ENCODE results near the gene FBXL20. TPM values are rescaled to one million over a fixed set of nuclear protein-coding genes. Genes with fewer than 3 reads are reported as not detected.
A peak's percentile ranks its signal among the peaks of the same experiment; 100 is the strongest.

FBXL20 gene
- total RNA-seq, 1 donor, result 22.4 TPM

DNA sequence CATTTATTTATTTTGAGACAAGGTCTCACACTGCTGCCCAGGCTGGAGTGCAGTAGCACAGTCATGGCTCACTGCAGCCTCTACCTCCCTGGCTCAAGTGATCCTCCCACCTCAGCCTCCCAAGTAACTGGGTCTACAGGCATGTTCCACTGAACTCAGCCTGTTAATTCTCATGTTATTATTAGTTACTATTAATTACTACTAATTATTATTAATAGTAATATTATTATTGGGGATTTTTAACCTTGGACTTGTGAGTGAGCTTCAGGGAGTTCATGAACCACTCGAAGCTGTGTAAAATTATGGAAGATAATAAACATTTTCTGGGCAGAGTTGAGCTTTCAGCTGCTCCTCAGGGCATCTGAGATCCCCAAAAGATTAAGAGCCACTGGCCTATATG is 171.1 kb downstream of the FBXL20 start:
- no peak for DNase-seq (ENCODE audit: low read depth in 2 of 3, low spot score in 2 of 3)

DNA sequence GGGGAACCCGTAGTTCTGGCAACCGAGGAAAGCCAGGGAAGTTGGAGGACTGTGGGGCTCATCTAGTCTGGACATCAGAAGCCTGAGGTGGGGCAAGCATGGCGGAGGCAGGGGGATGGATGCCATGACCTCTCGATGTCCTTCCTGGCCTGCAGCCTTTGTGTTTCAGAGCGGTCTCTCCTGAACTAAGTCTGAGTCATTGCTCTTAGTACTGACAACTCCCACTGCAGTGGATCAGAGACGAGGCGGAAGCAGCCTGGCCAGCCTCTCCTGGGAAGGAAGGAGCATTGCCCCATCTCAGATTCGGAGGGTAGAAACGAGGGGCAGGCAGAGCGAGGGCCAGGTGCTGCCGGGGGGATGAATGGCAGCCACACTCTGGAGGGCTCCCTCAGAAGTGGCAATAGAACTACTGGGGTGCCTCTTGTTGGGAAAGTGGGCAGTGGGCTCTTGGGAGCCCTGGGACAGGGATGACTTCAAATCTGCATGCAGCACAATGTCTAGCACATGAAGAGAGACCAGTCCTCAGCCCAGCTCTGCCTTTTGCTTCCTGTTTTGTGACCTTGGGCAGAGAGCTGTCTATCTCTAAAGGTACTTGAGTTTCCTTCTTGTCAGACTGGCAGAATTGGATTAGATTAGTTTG is 172.0 kb downstream of the FBXL20 start:
- no peak for DNase-seq (ENCODE audit: low read depth in 2 of 3, low spot score in 2 of 3)

DNA sequence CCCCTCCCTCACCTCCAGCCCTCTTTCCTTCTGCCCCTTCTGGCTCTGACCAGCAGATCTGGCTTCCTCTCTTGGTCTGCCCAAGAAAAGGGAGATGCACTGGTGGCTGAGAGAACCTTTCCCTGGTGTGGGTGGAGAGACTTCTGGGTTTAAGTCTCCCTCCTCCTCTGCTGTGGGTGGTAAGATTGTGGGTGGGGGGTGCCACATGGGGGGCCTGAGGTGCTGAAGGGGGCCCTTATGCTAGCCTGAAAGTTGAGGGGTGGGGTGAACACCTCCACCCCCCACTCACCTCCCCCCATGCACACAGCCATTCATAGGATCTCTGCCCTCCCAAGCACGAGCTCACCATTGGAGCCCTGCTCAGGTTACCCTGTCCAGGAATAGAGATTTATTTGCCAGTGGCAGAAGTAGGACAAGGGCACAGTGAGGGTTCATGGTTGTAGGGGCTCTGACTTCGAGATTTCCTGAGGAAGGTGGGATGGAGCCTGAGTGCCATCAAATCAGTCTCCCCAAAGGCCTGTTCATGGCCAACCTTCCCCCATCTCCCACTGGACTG is 174.0 kb downstream of the FBXL20 start:
- DNase-seq (ENCODE audit: low read depth in 2 of 3, low spot score in 2 of 3), result no peak

DNA sequence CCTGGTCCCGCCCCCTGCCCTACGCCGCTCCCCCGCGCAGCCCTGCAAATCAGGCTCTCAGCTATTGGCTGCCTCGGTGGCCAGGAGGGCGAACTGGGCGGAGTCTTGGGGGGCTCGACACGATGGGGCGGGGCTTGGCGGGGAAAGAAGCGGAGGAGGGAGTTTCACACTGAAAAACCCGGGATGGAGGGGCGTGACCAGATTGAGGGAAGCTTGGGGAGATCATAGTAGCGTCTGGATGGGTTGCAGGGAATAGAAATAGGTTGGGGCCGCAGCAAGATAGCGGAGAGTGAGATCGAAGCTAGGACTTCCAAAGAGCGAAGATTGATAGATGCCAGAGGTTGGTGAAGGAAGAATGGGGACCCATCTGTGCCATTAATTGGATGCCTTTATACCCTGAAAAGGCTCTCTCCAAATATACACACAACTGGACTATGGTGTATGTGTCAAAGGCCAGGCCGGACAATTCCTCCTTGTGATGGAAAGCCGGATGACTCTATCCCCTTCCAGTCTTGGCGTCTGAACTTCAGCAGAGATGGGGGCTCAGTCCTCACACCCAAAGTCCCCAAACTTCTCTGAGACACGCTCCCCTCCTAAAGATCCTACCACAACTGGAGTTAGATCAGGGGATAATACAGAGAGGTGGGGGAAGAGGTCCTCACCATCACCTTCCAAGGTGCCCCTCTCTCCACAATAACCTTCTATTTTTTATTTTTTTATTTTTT is 175.3 kb downstream of the FBXL20 start:
- peak in 1 of 3 donors; percentile 59 for DNase-seq (ENCODE audit: low read depth in 2 of 3, low spot score in 2 of 3)

DNA sequence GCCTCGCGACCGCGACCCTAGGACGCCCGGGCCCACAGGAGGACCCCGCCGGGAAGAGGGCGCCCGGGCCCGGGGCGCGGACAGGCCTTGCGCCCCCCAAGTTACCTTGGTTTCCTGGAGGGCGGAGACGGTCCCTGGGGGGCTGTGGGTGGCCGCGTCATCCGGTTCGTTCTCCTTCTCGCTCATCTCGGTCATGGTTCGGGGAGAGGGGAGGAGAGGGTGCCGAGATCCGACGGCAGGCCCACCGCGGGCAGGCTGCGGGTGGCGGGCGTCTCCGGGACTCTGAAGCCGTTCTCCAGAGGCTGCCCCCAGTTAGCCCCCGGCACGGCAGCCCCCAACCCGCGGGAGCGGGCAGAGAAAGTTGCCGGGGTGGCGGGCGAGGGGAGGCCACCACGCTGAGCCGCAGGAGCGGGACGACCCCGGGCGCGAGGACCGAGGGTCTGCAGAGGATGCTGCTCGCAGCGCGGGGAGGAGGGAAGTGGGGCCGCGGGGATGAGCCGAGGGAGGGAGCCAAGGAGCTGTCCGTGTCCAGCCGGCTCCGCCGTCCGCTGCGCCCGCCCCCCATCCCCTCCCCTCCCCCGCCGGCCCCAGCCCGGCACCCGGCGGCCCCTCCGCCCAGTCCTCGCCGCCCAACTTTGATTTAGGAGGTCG is 176.0 kb downstream of the FBXL20 start, which contains the start of gene STAC2:
Gene STAC2, minus strand, starts transcription at position 638 of the 651 bp plus-strand sequence. Its CDS starts 443 bp downstream, at position 195.
- DNase-seq (ENCODE audit: low read depth in 2 of 3, low spot score in 2 of 3), result no peak

DNA sequence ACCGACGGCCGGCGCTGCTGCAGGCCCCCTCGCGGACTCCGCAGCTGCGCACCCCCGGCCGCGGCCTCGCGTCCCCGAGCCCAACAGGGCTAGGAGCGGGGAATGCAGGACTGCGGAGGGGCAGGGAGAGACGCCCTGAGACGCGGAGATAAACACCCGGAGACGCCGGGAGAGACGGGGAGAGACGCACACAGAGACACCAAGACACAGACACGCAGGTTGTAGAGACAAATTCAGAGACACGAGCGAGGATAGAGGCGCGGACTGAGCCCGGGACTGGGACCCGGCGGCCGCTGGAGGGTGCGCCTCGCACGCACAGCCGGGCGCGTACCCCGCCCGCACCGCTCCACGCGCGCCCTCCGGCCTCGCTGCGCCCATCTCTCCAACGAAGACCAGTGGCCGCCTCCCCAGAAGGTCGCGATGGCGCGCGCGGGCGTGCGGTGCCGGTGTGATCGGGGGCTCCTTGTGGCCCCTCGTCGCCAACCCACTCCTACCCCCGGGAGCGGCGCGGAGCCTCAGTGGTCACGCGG is 176.6 kb downstream of the FBXL20 start:
- DNase-seq (ENCODE audit: low read depth in 2 of 3, low spot score in 2 of 3), result no peak

DNA sequence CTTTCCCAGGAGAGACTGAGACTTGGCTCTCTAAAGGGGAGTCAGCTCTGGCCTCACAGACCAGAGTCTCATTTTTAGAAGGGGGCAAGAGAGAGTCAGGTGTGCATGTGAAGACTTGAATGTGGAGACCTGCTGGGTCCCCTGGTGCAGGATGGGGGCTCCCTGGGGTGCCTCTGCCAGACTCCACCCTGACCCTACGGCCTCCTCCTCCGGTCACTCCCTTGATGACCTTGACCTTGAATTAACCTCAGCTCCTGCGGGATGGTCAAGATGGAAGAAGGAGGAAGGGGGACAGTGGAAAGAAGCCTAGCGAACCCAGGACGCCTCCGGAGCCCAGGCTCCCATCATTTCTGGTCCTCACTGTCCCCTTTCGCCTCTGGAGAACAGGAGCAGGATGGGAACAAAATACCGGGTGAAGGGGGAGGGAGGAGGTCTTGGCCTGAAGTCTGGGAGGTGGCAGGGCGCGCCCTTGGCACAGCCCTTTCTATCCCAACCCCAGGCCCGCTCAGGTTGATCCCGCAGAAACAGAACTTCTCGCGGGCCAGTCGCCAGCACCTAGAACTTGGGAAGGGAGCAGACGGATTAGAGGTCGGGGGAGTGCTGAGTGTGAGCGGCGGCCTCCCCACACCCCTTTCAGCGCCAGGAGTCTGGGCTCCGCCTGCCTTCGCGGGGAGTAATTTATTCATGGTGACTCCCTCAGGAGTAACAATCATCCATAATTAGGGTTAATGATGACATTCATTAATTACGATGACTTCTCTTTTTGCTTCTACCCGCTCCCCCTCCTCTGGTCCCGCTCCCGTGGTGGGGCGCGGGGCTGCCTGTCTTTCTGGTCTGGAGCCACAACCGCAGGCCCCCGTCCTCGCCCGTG is 177.3 kb downstream of the FBXL20 start:
- no peak for DNase-seq (ENCODE audit: low read depth in 2 of 3, low spot score in 2 of 3)

DNA sequence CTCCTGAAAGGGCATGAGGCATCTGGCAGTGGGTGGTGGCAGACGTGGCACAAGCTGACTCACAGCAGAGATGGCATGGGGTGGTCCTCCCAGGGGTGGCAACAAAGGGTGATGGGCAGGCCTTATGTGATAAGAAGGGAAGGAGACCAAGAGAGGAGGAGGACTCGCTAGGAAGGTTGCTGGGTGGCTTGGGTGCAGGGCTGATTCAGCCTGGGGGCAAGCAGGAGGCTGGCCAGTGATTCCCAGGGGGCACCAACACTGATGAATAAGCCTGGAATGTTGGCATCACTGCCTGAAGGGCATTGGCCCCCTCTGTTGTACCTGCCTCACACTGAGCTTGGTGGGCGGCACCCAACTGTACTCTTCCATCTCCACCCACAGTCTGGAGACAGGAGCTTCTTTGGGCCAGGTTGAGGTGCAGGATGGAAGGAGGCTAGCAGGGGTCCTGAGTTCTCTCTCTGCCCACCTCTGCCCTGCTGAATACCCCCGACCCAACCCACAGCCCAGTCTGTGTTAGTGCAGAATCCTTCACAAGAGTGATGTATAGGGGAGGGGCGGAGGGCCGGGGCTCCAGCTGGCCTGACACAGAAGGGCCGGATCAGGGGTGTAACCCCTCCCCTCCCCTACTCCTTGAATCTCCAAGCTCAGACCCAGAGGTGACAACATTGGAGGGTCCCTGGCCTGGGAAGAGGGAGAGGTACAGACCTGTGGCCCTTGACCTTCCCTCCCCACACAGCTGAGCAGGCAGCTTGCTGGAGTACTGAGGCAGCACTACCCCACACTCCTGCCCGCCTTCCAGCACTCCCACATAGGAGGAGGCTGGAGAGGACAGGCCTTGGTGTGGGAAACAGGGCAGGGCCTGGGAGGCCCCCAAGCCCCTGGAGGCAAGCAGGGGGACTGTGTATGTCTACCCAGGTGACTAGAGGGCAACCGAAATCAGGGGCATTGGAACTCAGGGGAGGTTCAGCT is 178.3 kb downstream of the FBXL20 start:
- DNase-seq (ENCODE audit: low read depth in 2 of 3, low spot score in 2 of 3), result no peak

DNA sequence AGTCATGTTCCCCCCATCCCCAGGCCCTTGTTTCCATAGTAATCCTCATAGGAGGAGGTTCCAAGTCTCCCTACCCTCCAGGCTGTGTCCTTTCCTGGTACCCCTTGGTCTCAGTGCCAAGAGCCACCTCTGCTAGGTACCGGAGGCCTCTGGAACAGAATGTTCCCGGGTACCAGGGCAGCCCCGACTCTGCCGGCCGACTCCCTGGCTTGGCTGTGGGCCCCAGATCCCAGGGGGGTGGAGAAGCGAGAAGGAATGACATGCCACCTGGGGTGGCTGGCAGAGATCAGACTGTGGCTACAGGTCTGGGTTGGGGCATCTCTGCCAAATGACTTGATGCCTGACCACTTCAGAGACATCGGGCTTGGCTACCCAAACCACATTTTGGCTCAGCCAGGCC is 179.3 kb downstream of the FBXL20 start:
- no peak for DNase-seq (ENCODE audit: low read depth in 2 of 3, low spot score in 2 of 3)

DNA sequence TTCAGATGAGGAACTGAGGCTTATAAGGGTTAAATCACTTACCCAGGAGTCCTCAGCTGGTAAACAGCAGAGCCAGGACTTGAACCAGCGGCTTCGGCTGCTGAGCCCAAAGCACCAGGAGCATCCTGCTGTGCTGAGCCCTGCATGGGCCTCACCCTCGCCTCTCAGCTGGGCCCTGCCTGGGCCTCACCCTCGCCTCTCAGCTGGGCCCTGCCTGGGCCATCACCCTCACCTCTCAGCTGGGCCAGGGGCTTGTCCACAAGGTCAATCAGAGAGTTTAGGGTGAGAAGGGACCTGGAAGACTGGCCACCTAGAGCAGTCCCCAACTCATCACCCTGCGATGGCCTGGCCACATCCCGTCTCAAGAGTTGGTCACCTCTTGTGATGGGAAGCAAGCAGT is 179.9 kb downstream of the FBXL20 start:
- no peak for DNase-seq (ENCODE audit: low read depth in 2 of 3, low spot score in 2 of 3)

DNA sequence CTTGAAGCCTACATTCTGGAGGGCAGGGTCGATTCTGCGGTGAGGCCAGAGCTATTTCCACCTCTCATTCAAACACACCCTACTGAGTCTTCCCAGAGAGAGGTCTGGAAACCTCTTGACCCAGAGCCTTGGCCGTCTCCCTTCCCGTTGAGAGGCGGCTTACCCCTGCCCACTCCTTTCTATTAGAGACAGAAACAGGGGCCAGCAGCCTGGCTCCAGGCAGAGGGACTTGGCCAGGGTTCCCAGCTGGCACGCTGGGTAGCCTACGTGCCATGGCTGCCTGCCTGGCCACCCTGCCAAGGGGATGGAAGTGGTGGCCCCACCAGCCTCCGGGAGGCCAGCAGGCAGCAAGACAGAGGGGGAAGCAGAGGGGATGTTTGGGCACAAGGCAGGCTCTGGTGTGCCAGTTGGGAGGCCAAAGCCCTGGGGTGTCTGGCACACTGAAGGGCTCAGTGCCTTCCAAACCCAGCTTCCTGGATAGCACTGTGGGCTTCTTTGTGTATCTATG is 181.7 kb downstream of the FBXL20 start:
- DNase-seq (ENCODE audit: low read depth in 2 of 3, low spot score in 2 of 3), result no peak

DNA sequence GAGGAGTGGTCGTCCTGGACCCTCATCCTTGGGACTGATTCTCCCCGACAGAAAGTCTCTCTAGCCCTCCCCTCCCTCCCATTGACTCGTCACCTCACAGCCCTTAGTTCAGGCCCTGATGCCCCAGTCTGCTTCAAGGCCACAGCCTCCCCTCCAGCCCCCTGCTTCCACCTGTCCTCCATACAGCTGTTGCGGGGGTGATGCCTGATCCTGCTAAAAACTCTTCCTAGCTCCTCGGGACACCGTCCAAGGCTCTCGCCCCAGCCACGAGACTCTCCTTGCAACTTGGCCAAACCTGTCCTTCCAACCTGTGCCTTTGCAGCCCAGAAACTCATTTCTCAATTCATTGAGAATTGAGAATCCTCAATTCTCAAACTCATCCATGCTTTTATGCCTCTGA is 182.5 kb downstream of the FBXL20 start:
- no peak for DNase-seq (ENCODE audit: low read depth in 2 of 3, low spot score in 2 of 3)

DNA sequence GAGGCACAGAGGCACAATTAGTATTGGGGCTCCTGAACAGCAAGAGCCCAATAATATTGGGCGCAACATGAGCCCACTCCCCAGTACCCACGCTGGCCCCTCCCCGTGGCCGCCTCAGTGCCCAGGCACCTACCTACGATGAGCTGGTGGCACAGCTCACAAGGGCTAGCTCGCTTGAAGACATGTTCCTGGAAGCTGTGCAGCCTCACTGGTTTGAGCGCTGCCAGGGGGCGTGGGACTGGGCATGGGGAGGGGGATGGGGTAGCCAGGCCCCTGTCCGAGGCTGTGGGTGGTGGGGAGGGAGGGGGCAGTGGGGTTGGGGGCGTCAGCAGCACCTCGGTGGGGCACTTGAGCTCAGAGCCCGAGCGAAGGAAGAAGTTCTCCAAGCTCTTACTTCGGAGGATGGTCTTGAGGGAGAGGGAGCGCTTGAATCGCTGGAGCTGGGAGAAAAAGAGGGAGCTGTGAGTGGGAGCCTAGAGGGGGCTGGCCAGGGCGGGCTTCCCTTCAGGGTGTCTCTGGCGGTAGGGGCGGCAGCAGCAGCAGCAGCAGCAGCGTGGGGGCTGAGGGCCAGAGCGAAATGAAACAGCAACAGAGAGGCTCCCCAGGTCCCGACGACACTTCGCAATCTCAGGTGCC is 183.6 kb downstream of the FBXL20 start:
- DNase-seq (ENCODE audit: low read depth in 2 of 3, low spot score in 2 of 3), result no peak

DNA sequence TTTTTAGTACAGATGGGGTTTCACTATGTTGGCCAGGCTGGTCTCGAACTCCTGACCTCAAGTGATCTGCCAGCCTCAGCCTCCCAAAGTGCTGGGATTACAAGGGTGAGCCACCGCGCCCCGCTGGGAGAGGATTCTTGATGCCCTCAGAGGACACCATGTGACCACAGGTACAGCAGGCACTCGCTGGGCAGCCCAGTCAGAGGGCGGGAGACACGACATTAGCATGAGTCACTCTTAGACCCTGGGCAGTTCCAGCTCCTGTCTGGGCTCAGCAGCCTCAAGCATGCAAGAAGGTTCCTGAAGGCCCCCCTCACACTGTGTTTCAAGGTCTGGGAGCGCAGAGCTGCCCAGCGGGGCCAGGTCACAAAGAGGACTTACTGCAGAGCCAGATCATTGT is 187.6 kb downstream of the FBXL20 start:
- no peak for DNase-seq (ENCODE audit: low read depth in 2 of 3, low spot score in 2 of 3)

DNA sequence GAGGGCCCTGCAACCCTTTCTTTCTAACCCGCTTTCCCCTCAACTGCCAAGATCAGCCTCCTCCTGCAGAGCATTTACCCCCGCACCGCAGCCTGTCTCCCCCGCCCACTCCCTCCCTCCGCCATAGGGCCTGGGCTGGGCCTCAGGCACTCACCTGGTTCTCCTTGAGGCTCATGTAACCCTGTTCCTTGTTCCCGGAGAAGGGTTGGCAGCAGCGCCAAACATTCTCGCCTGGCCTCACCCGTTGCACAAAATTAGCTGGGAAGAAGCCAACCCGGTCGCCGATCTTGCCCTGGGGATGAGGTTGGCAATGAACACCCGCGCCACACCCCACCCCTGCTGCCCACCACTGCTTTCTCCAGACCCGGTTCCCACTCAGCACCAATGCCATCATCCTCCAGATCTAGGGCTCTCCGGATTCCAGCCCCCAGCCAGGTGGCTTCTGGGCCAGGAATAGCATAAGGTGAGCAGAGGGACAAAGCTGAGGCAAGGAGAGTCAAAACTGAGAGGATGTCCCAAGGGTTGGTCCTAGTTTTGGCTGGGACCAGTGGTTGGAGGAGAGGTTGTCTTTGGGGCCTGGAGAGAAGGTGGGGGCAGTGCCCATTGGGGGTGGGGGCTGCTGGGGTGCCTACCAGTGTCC is 188.5 kb downstream of the FBXL20 start:
- no peak for DNase-seq (ENCODE audit: low read depth in 2 of 3, low spot score in 2 of 3)

DNA sequence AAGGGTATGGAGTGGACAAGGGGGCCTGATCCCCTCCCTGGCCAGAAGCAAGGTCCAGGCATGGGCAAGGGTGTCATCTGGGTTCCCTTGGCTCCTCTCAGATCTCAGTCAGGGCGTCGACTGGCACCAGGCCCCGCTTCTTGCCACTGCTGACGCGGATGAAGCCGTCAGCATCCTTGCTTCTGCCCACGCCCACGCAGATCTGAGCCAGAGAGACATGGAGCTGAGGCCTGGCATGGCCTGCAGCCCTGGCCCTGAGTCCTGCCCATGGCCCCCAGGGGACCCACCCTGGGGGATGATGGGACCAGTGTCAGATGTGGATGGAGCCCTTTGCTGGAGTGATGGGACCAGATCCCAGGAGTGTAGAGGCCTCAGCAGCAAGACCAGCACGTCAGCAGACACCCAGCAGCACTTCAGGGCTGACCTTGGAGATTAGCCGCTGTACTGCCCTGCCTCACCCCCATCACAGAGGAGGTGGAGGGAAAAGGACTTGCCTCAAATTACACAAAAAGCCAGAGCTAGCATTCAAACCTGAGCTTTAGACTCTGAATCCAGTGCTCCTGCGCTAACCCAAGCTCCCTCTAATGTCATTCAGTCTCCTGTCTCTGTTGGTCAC is 189.1 kb downstream of the FBXL20 start:
- DNase-seq (ENCODE audit: low read depth in 2 of 3, low spot score in 2 of 3), result no peak

DNA sequence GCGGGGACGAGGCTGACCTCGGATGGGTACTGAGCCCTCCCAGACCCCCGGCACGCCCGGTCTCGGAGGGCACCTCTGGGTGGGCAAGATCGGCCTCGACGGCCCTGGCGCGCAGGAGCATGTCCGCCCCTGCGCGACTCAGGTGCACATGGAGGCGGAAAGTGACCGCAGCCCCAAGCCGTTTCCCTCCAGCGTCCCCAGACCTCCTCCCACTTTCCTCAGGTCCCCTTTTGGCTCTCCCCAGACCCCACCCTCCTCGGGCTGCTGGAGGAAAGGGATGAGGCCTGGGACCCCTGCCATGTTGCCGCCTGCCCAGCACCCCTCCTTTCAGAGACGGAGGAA is 191.4 kb downstream of the FBXL20 start:
- no peak for DNase-seq (ENCODE audit: low read depth in 2 of 3, low spot score in 2 of 3)

Data from hematopoietic multipotent progenitor cell (in vitro differentiated cells).